ENCODE results near the gene OR56B1.
"Not testable (repeated sequence)": the region's sequence is repeated elsewhere in the genome, so short reads cannot be mapped to it uniquely, and the experiment has no call there.

The OR56B1 gene

DNA sequence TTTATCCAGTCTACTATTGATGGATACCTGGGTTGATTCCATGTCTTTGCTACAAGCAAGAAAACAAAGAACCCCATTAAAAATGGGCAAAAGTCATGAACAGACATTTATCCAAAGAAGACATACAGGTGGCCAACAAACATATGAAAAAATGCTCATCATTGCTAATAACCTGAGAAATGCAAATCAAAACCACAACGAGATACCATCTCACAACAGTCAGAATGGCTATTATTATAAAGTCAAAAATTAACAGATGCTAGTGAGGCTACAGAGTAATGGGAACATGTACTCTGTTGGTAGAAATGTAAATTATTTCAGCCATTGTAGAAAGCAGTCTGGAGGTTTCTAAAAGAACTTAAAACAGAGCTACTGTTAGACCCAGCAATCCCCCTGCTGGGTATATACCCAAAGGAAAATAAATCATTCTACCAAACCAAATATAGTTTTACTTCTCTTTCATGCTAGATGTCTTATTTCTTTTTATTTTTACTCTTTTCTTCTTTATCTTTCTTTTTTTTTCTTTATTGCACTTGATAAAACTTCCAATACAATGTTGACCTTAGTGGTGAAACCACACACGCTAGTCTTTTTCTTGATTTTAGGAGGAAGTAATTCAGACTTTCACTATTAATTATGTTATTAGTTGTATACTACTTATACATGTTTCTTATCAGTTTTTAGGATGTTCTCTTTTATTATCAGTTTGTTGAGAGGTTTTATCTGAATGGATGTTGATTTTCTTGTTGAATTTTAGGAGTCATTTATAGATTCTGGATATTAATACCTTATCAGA is 32.3 kb upstream of the OR56B1 start:
- Histone ChIP-seq H3K36me3 (ENCODE audit: insufficient read depth, low read length) (peaks cover 6% of the 10 kb centered on the region), H3K9ac (ENCODE audit: low read depth, low read length) (no peak overlapping the region), H3K4me1 (ENCODE audit: insufficient read depth, low read length) (no peaks in the 10 kb centered on the region), H3K9me3 (ENCODE audit: control insufficient read depth, insufficient read depth, low read length) (no peaks in the 10 kb centered on the region)

DNA sequence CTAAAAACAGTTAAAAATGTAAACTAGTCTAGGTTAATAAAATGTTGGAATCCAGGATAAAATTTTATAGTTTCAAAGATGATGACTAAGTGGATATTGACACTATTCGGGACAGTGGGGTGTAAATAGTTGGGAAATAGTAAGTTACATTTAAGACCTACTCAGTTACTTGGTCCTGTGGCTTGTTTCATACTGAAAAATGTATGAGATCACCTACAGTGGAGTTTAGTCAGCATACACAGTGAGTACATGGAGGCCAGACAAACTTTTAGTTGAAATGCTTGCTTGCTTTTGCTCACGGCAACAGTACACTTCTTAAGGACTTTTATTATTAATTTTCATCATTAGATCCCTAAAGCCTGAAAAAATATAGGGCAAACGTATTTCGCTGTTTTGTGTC is 30.6 kb upstream of the OR56B1 start:
- Histone ChIP-seq H3K36me3 (ENCODE audit: insufficient read depth, low read length) (peaks cover 7% of the 10 kb centered on the region), H3K9ac (ENCODE audit: low read depth, low read length) (no peak overlapping the region), H3K4me1 (ENCODE audit: insufficient read depth, low read length) (no peaks in the 10 kb centered on the region), H3K9me3 (ENCODE audit: control insufficient read depth, insufficient read depth, low read length) (no peaks in the 10 kb centered on the region)

DNA sequence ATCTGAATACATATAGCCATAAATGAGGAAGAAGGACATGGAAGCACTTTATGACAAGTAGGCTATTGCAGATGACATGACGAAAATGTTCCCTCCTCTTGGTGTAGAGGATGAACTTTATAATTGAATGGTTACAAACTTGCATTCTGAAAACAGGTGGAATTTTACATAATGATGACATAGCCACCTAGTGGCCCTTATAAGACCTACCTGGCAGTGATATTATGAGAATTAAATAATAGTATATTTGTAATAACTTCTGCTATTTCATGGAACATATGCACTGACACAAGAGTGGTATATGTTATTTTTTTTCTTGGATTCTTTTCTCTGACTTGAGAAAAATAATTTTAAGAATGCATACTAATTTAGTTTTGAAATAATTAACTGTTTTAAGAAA is 23.7 kb upstream of the OR56B1 start:
- Histone ChIP-seq H3K36me3 (ENCODE audit: insufficient read depth, low read length) (peaks cover 6% of the 10 kb centered on the region), H3K9ac (ENCODE audit: low read depth, low read length) (no peak overlapping the region), H3K9me3 (ENCODE audit: control insufficient read depth, insufficient read depth, low read length) (no peaks in the 10 kb centered on the region), H3K4me1 (ENCODE audit: insufficient read depth, low read length) (no peaks in the 10 kb centered on the region)

DNA sequence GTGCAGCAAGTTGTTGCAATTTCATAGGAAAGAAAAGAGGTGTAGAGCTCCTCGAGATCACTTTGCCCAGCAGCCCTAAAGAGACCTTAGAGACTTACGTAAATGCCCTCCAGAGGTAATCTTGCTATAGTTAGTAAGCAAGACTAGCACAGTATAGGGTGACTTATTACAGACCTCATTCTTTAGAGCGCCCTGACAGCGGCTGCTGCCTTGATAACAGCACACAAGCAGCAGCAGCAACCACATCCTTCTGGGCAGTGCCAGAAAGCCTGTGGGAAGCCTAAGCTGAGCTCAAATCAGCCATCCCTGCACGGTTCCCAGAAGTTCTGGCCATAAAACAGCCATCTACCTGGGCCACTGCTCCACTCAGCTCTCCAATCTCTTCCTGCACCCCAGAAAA is 22.6 kb upstream of the OR56B1 start:
- Histone ChIP-seq H3K9ac (ENCODE audit: low read depth, low read length) (no peak overlapping the region), H3K9me3 (ENCODE audit: control insufficient read depth, insufficient read depth, low read length) (no peaks in the 10 kb centered on the region), H3K4me1 (ENCODE audit: insufficient read depth, low read length) (no peaks in the 10 kb centered on the region)

DNA sequence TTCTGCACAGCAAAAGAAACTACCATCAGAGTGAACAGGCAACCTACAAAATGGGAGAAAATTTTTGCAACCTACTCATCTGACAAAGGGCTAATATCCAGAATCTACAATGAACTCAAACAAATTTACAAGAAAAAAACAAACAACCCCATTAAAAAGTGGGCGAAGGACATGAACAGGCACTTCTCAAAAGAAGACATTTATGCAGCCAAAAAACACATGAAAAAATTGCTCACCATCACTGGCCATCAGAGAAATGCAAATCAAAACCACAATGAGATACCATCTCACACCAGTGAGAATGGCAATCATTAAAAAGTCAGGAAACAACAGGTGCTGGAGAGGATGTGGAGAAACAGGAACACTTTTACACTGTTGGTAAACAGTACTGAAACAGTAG is 19.7 kb upstream of the OR56B1 start:
- H3K9me3 ChIP-seq (ENCODE audit: control insufficient read depth, insufficient read depth, low read length); H3K36me3 ChIP-seq (ENCODE audit: insufficient read depth, low read length); H3K9ac ChIP-seq (ENCODE audit: low read depth, low read length); H3K4me1 ChIP-seq (ENCODE audit: insufficient read depth, low read length): not testable (repeated sequence)

More for the DNA sequence above, 22.6 kb upstream of the OR56B1 start:
- peaks cover 6% of the 10 kb centered on the region for H3K36me3 ChIP-seq (ENCODE audit: insufficient read depth, low read length)

DNA sequence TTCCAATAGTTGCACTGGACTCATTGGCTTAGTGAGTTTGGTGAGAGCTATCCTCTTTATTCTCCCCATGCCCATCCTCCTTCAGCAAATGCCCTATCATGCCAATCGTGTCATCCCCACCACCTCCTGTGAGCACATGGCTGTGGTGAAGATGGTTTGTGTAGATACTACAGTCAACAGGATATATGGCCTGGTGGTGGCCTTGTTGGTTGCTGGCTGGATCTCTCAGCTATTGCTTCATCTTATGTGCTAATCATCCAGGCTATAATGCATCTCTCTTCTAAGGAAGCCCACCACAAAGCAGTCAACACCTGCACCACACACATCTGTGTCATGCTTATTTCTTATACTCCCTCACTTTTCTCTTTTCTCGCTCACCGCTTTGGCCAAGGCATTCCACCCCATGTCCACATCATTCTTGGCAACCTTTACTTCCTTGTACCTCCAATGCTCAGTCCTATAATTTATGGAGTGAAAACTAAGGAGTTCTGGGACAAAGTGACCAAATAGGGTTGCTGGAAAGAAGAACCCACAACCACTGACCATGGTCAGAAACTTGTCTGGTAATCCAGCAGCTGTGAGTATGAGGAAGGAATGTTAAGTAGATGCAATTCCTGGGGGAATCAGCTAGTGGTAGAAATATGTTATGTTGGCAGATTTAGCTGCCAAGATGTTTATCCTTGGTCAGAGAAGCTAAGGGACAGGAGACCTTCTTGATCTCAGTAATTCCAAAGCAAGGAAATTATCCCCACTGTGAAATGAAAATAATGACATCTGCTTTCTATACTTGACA is 16.3 kb upstream of the OR56B1 start:
- Histone ChIP-seq H3K36me3 (ENCODE audit: insufficient read depth, low read length) (no peaks in the 10 kb centered on the region), H3K9ac (ENCODE audit: low read depth, low read length) (no peak overlapping the region), H3K4me1 (ENCODE audit: insufficient read depth, low read length) (no peaks in the 10 kb centered on the region), H3K9me3 (ENCODE audit: control insufficient read depth, insufficient read depth, low read length) (no peaks in the 10 kb centered on the region)

DNA sequence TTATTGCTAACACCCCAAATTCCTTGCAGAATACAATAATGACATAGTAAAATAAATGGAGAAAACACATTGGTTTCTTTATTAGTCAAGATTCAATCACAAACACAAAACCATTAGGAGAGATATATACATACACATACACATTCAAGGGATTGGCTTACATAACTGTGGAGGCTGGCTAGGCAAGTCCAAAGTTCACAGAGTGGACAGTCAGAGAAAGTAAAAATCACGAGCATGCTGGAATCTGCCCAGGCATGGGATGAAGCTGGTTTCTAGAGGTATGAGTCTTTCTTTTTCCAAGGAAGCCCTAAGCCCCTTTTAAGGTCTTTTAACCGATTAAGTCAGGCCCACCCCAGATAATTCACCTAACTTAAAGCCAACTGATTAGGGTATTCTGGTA is 13.6 kb upstream of the OR56B1 start:
- no peaks in the 10 kb centered on the region for H3K4me1 ChIP-seq (ENCODE audit: insufficient read depth, low read length)
- H3K9ac ChIP-seq (ENCODE audit: low read depth, low read length) = no peak overlapping the region
- no peaks in the 10 kb centered on the region for H3K9me3 ChIP-seq (ENCODE audit: control insufficient read depth, insufficient read depth, low read length)
- H3K36me3 ChIP-seq (ENCODE audit: insufficient read depth, low read length) = no peaks in the 10 kb centered on the region

DNA sequence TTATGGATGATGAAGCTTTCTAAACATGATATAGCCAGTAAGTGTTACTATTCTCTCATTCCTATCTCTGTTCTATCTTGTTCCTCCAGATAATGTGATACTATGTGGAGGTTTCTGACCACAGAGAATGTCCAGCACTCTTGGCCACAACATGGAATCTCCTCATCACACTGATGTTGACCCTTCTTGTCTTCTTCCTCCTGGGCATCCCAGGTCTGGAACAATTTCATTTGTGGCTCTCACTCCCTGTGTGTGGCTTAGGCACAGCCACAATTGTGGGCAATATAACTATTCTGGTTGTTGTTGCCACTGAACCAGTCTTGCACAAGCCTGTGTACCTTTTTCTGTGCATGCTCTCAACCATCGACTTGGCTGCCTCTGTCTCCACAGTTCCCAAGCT is 9.9 kb upstream of the OR56B1 start:
- H3K36me3 ChIP-seq (ENCODE audit: insufficient read depth, low read length) = no peaks in the 10 kb centered on the region
- no peak overlapping the region for H3K9ac ChIP-seq (ENCODE audit: low read depth, low read length)
- H3K4me1 ChIP-seq (ENCODE audit: insufficient read depth, low read length) = no peaks in the 10 kb centered on the region
- H3K9me3 ChIP-seq (ENCODE audit: control insufficient read depth, insufficient read depth, low read length) = no peaks in the 10 kb centered on the region

DNA sequence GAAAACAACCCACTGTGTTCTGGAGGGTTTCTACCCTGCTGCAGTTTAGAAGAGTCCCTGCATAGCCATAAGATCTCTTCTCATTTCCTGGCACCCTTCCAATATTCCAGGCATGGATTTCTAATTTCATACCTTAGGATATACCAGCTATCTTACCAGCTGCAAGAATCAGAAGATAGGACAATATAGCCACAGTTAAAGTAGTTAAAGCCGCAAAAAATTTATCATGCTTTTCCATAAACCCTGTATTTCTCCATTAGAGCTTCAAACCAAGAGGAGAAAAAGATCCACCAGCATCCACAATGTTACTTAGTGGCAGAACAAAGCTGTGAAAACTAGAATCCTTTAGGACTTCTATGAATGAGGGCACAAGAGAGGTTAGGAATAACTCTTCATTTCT is 8.6 kb upstream of the OR56B1 start:
- H3K36me3 ChIP-seq (ENCODE audit: insufficient read depth, low read length) = no peaks in the 10 kb centered on the region
- no peaks in the 10 kb centered on the region for H3K9me3 ChIP-seq (ENCODE audit: control insufficient read depth, insufficient read depth, low read length)
- H3K4me1 ChIP-seq (ENCODE audit: insufficient read depth, low read length) = no peaks in the 10 kb centered on the region
- H3K9ac ChIP-seq (ENCODE audit: low read depth, low read length) = no peak overlapping the region

DNA sequence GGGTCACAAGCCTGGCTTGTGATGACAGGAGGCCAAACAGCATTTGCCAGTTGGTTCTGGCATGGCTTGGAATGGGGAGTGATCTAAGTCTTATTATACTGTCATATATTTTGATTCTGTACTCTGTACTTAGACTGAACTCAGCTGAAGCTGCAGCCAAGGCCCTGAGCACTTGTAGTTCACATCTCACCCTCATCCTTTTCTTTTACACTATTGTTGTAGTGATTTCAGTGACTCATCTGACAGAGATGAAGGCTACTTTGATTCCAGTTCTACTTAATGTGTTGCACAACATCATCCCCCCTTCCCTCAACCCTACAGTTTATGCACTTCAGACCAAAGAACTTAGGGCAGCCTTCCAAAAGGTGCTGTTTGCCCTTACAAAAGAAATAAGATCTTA is 843 bp downstream of the OR56B1 start:
- no peaks in the 10 kb centered on the region for H3K4me1 ChIP-seq (ENCODE audit: insufficient read depth, low read length)
- H3K36me3 ChIP-seq (ENCODE audit: insufficient read depth, low read length) = no peaks in the 10 kb centered on the region
- H3K9me3 ChIP-seq (ENCODE audit: control insufficient read depth, insufficient read depth, low read length) = no peaks in the 10 kb centered on the region
- no peak overlapping the region for H3K9ac ChIP-seq (ENCODE audit: low read depth, low read length)

DNA sequence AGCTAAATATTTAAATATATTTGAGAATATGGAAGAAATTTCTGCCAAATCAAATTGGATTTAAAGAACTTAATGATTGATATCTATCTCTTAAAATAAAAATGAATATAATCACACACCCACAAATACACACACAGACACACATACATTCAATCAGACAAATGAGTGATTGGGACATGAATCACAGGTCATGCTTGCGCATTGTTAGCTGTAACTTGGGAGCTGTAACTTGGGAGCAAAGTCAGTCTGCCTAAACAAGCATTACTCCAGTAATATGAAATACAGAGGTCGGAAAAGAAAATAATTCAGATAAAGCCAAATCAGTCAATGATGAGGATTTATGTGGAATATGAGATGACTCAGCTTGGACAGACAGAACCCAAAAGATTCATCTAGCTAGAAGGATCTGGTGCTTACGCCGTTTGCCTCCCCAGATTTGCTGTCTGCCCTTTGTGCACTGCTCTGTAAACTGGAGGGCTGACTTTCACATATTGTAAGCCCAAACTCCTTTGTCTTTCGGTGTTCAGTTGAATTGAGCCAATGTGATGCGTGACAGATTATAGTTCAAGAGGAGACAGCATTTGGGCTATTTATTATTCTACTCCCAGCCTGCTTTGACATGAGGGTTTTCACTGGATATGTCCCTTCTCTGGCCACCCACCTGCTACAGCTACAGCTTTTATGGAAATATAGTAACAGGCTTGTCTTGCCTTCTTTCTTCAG is 1.6 kb downstream of the OR56B1 start:
- H3K36me3 ChIP-seq (ENCODE audit: insufficient read depth, low read length) = no peaks in the 10 kb centered on the region

DNA sequence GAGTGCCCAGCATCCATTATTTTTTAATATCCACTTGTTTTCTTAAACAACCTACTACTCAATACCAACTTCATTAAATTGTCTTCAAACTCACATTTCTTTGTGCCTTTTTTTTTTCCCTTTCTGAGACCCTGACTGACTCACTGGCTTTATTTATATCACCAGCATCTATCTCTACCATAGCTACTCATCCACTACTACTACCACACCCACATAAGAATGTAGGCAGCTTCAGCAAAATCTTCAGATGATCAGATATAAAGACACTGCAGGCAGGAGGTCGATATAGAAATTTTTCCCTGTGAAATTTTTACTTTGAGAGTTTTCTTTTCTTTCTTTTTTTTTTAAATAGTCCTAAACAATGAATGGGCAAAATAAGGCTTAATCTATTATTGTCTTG is 2.2 kb downstream of the OR56B1 start:
- Histone ChIP-seq H3K9me3 (ENCODE audit: control insufficient read depth, insufficient read depth, low read length) (no peaks in the 10 kb centered on the region), H3K9ac (ENCODE audit: low read depth, low read length) (no peak overlapping the region), H3K4me1 (ENCODE audit: insufficient read depth, low read length) (no peaks in the 10 kb centered on the region), H3K36me3 (ENCODE audit: insufficient read depth, low read length) (no peaks in the 10 kb centered on the region)

More for the DNA sequence above, 1.6 kb downstream of the OR56B1 start:
- Histone ChIP-seq H3K4me1 (ENCODE audit: insufficient read depth, low read length) (no peaks in the 10 kb centered on the region), H3K9me3 (ENCODE audit: control insufficient read depth, insufficient read depth, low read length) (no peaks in the 10 kb centered on the region), H3K9ac (ENCODE audit: low read depth, low read length) (no peak overlapping the region)

DNA sequence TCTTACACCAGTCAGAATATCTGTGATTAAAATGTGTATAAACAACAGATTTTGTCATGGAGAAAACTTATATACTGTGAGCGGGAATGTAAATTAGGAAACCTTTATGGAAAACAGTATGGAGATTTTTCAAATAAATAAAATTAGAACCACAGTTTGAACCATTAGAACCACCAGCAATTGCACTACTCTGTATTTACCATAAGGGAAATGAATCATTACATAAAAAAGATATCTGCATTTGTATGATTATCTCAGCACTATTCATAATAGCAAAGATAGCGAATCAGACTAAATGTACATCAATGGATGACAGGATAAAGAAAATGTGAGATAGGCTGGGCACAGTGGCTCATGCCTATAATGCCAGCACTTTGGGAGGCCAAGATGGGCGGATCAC is 10.4 kb downstream of the OR56B1 start:
- Histone ChIP-seq H3K9me3 (ENCODE audit: control insufficient read depth, insufficient read depth, low read length) (no peaks in the 10 kb centered on the region), H3K9ac (ENCODE audit: low read depth, low read length) (no peak overlapping the region), H3K4me1 (ENCODE audit: insufficient read depth, low read length) (no peaks in the 10 kb centered on the region), H3K36me3 (ENCODE audit: insufficient read depth, low read length) (no peaks in the 10 kb centered on the region)

DNA sequence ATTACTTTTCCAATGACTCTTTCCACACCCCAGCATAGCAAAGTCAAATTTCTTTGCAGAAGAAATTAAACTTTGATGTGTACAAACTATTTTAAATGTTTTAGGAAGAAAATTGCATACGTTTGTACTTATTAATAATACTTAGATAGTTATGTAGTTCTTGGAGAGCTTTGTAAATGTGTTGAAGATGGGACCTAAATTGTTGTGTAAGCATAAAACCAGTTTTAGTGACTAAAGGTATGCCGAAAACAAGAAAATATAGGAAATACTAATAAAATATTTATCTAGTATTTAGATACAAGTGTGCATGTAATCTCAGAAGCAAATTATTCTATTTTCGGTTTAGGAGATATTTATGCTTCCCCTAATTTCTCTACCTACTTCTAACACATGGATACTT is 13.6 kb downstream of the OR56B1 start:
- Histone ChIP-seq H3K9me3 (ENCODE audit: control insufficient read depth, insufficient read depth, low read length) (no peaks in the 10 kb centered on the region), H3K36me3 (ENCODE audit: insufficient read depth, low read length) (no peaks in the 10 kb centered on the region), H3K9ac (ENCODE audit: low read depth, low read length) (no peak overlapping the region), H3K4me1 (ENCODE audit: insufficient read depth, low read length) (no peaks in the 10 kb centered on the region)
